GM12875 (cell line): ENCODE measurements around the gene TCIRG1.

Experiments used
- H3K4me3 ChIP-seq: one replicate; pipeline ENCODE4 v1.5.1; 2011; ENCODE audit warnings: low read depth, low read length, control low read depth
- TF ChIP-seq, protein P1 (sequence below): IDR thresholded peaks from 2 replicates; pipeline ENCODE4 v1.5.1; 2011; ENCODE audit warnings: low read depth, mild to moderate bottlenecking, control low read depth, inconsistent platforms, low read length, moderate library complexity, borderline replicate concordance; ENCODE audit not compliant: insufficient read depth

Gene TCIRG1

DNA sequence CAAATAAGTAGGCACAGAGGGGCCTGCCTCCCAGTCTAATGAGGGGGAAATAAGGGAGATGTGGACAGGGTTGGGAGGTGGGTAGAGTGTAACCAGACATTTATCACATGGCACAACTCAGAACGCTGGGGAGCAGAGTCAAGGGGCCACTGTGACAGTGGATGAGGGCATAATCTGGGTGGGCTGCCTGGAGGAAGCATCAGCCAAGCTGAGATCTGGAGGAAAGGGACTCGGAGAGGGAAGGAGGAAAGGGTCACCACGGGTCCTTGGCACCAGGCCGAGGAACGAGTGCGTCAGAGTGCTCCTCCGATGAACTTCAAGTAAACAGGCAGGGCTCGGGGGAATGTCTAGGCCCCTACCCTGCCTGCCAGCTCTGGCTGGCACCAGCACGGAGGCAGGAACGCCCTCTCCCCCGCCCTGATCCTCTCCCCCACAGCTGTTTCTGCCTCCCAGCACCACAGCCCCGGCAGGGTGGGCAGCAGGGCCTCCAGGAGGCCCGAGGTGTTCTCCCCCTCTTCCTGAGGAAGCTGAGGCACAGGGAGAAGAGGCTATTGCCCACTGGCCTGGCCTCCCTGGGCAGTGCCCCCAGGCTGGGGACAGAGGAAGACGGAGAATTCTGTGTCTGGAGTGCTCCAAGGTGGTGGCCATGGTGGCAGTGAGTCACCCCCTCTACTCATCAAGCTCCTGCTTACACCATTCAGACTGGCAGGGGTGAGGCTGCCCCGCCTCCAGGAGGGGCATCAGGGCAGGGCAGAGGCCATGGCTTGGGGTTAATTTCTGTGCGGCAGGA is 24.5 kb upstream of the TCIRG1 start:
- H3K4me3 ChIP-seq: no peak overlapping the region
- TF ChIP-seq, protein P1, sequence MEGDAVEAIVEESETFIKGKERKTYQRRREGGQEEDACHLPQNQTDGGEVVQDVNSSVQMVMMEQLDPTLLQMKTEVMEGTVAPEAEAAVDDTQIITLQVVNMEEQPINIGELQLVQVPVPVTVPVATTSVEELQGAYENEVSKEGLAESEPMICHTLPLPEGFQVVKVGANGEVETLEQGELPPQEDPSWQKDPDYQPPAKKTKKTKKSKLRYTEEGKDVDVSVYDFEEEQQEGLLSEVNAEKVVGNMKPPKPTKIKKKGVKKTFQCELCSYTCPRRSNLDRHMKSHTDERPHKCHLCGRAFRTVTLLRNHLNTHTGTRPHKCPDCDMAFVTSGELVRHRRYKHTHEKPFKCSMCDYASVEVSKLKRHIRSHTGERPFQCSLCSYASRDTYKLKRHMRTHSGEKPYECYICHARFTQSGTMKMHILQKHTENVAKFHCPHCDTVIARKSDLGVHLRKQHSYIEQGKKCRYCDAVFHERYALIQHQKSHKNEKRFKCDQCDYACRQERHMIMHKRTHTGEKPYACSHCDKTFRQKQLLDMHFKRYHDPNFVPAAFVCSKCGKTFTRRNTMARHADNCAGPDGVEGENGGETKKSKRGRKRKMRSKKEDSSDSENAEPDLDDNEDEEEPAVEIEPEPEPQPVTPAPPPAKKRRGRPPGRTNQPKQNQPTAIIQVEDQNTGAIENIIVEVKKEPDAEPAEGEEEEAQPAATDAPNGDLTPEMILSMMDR: no peak

DNA sequence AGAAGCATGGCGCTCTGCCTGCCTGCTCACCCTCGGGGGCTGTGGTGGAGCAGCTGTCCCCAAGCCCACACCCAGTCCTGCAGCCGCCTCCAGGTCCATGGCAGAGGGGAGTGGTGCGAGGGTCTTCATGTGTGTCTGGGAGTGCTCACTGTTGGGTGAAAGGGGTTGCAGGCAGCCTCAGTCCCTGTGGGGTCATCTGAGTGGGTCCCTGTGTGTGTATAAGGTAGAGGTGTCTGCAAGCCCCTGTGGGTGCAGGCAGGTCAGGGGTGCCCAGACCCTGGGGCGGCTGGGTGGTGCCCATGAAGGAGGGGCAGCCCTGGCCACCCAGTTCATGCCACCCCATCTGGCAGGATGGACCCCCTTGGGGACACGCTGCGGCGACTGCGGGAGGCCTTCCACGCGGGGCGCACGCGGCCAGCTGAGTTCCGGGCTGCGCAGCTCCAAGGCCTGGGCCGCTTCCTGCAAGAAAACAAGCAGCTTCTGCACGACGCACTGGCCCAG is 23.8 kb upstream of the TCIRG1 start:
- TF ChIP-seq, protein P1: no peak
- H3K4me3 ChIP-seq: no peak overlapping the region

DNA sequence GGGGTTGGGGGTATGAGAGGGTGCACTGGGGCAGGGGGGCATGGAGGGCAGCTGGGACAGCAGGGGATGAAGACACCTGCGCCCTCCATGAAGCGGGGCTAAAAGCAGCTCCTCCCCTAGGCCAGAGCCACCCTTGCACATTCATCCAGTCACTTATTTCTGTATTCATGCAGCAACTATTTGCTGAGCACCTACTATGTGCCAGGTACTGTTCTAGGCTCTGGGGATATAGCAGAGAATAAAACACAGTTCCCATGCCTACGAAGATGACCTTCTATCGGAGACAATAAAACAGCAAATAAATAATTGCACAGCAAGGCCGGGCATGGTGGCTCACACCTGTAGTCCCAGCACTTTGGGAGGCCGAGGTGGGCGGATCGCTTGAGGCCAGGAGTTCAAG is 23.4 kb upstream of the TCIRG1 start:
- no peak overlapping the region for H3K4me3 ChIP-seq
- TF ChIP-seq, protein P1: no peak

DNA sequence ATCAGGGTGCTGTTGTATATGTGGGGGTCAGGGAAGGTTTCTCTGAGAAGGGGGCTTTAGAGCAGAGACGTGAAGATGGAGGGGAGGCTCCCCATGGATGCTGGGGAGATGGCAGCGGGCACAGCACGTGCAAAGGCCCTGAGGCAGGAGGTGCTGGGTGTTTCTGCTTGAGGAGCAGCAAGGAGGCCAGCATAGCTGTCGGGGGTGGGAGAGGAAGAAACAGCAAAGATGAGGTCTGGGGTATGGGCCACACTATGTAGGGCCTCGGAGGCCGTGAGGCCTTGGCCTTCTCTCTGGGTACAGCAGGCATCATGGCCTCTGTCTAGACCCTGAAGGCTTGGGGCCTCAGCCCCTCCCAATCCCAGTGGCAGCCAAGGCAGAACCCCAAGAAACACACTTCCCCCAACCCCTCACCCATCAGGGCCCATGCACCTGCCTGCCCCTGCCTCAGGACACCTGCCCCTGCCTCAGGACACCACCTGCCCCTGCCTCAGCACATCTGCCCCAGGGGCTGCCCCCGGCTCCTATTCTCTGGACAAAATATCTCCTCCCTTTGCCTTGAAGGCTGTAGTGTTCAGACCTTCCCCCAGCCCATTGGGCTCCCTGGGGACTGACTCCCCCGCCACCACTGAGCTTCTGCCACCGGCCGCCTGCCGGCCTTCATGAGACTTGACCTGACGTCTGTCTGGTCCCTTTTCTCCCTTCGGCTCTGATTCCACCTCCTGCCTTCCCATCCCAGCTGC is 22.5 kb upstream of the TCIRG1 start:
- H3K4me3 ChIP-seq: no peak overlapping the region
- TF ChIP-seq, protein P1: no peak

DNA sequence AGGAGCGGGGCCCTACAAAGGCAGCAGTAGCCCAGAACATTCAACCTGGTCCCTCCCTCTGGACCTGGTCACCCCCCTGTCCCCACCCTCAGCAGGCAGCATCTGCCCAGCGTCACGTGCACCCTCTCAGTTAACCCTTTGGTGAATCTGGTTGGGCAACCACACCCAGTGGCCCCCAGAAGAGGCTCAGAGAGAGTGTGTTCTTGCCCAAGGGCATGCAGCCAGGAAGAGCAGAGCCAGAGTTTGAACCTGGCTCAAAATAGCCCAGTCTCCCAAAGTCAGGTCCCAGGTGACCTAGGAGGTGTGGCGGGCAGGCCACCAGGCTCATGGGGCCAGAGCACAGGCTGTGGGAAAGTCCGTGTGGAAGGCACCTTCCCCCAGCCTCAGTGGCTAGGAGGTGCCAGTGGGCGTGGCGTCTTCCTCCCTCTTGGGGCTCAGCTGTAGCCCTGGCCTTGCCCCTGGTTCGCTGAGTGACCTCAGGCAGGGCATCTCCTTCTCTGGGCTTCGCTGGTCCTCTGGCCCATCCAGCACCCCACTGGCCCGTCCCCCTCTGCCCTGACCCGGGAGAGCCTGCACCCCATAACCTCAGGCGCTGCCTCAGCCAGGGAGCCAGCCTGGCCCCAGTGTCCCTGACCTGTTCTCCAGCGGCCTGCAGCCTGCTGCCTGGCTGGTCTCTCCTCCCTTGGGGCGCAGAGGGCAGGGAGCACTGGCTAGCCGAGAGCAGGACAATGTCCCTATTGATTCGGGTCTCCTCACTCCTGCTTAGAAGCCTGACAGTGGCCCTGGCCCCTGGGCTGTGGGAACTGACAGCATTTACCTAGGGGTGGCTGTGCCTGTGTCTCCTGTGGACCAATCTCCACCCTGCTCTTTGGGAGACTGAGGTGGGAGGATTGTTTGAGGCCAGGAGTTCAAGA is 21.7 kb upstream of the TCIRG1 start:
- no peak overlapping the region for H3K4me3 ChIP-seq
- TF ChIP-seq, protein P1: no peak

DNA sequence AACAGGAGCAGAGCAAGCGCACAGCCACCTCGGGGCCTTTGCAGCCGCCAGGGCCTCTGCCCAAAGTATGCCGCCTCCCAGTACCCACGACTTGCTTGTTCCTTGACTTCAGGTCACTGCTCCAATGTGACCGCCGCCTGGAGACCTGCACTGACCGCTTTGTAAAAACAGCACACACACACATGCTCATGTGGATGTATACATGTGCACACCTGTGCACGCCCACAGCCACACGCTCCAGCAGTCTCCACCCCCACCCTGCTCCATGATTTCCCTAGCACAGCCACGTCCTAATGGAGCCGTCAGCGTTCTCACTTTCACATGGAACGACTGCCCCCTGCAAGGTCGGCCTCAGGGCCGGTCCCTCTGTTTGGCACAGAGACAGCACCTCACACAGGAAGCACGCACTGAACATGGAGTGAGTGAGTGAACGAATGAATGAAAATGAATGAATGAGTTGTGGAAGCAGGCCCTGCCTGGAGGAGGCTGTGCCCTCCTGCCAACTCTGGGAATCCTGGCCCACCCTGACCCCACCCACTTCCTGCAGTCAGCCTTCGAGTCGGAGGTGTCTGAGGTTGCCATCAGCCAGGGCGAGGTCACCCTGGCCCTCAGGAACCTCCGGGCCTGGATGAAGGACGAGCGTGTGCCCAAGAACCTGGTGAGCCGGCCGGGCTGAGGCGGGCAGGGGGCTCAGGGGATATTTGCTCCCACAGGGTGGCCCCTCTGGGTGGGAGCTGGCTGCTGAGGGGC is 20.7 kb upstream of the TCIRG1 start:
- TF ChIP-seq, protein P1: no peak
- no peak overlapping the region for H3K4me3 ChIP-seq
